Measurements from ENCODE around the gene AKAP13. TPM values are rescaled to one million over a fixed set of nuclear protein-coding genes. Genes with fewer than 3 reads are reported as not detected.

AKAP13 gene
- total RNA-seq, 1 donor from 2014 or later = 114 TPM

DNA sequence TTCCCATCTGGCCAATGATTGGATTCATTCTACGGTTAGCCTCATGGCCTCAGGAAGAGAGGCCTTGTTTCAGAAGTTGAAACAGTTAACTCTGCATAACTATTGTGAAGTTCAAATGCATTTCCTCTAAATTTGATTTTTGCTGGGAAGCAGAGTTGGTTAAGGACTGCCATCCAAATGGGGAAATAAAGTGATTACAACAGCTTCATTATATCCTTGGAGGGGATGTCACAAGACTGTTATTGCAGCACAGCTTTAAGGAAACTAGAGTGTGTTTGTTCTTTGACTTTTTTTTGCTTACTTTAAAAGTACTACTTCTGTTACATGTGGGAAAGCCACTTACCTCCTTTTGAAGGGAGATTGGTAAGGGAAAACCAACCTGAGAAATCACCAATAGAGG is 164.8 kb downstream of the AKAP13 start:
- H3K9me3 Mint-ChIP-seq (ENCODE audit: low read depth) = no peaks in the 10 kb centered on the region
- no peak for DNase-seq (ENCODE audit: low spot score, unreplicated experiment)
- no peak for TF ChIP-seq CTCF (IDR thresholded peaks at IDR 0.05; ENCODE audit: unreplicated experiment)
- H3K4me3 Mint-ChIP-seq (ENCODE audit: low read depth) = no peak overlapping the region
- H3K27ac Mint-ChIP-seq = no peak overlapping the region
- H3K36me3 Mint-ChIP-seq (ENCODE audit: insufficient read depth) = peaks cover 10% of the 10 kb centered on the region
- no peaks in the 10 kb centered on the region for H3K27me3 Mint-ChIP-seq
- peaks cover 34% of the 10 kb centered on the region for H3K4me1 Mint-ChIP-seq (ENCODE audit: low read depth)

GRCh38 chr15:85545752-85546151 is 165.3 kb downstream of the AKAP13 start:
- TF ChIP-seq CTCF (IDR thresholded peaks at IDR 0.05; ENCODE audit: unreplicated experiment) = no peak
- Mint-ChIP-seq H3K27me3 (no peaks in the 10 kb centered on the region), H3K4me1 (ENCODE audit: low read depth) (peaks cover 30% of the 10 kb centered on the region), H3K27ac (no peak overlapping the region), H3K36me3 (ENCODE audit: insufficient read depth) (peaks cover 11% of the 10 kb centered on the region), H3K4me3 (ENCODE audit: low read depth) (no peak overlapping the region), H3K9me3 (ENCODE audit: low read depth) (no peaks in the 10 kb centered on the region)
- no peak for DNase-seq (ENCODE audit: low spot score, unreplicated experiment)

DNA sequence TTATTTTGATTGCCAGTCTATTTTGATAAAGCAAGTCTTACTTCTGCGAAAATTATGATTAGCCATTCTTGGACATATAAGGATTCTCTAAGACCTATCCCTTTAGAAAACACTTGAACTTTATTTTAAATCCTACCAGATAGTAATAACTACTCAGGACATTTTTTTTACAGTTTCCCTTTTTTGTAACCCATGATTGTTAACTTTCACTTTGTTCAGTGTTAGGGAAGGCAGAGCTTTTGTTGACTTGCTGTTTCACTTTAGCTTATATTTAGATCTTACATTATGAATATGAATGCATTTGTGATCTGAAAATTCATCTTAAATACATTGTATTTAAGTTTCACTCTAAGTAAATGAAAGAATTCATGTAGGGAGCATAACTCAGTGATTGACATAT is 167.0 kb downstream of the AKAP13 start:
- Mint-ChIP-seq H3K27ac (peak overlapping the region; percentile 77), H3K4me3 (ENCODE audit: low read depth) (no peak overlapping the region), H3K9me3 (ENCODE audit: low read depth) (no peaks in the 10 kb centered on the region), H3K4me1 (ENCODE audit: low read depth) (peaks cover 19% of the 10 kb centered on the region), H3K36me3 (ENCODE audit: insufficient read depth) (peaks cover 18% of the 10 kb centered on the region), H3K27me3 (no peaks in the 10 kb centered on the region)
- no peak for DNase-seq (ENCODE audit: low spot score, unreplicated experiment)
- TF ChIP-seq CTCF (IDR thresholded peaks at IDR 0.05; ENCODE audit: unreplicated experiment) = no peak

- no peak for TF ChIP-seq CTCF (IDR thresholded peaks at IDR 0.05; ENCODE audit: unreplicated experiment)
- H3K27me3 Mint-ChIP-seq = no peaks in the 10 kb centered on the region
- H3K36me3 Mint-ChIP-seq (ENCODE audit: insufficient read depth) = peaks cover 23% of the 10 kb centered on the region
- no peak for DNase-seq (ENCODE audit: low spot score, unreplicated experiment)
- H3K4me1 Mint-ChIP-seq (ENCODE audit: low read depth) = peaks cover 2% of the 10 kb centered on the region
- no peaks in the 10 kb centered on the region for H3K9me3 Mint-ChIP-seq (ENCODE audit: low read depth)
- H3K27ac Mint-ChIP-seq = no peak overlapping the region
- H3K4me3 Mint-ChIP-seq (ENCODE audit: low read depth) = no peak overlapping the region
Measured at GRCh38 chr15:85550283-85550682, 169.9 kb downstream of the AKAP13 start.

GRCh38 chr15:85551221-85551832 is 170.9 kb downstream of the AKAP13 start:
- H3K9me3 Mint-ChIP-seq (ENCODE audit: low read depth) = no peaks in the 10 kb centered on the region

More at GRCh38 chr15:85551221-85551832, 170.9 kb downstream of the AKAP13 start:
- H3K27ac Mint-ChIP-seq = no peak overlapping the region
- no peaks in the 10 kb centered on the region for H3K27me3 Mint-ChIP-seq
- DNase-seq (ENCODE audit: low spot score, unreplicated experiment) = no peak
- H3K4me1 Mint-ChIP-seq (ENCODE audit: low read depth) = peaks cover 2% of the 10 kb centered on the region
- H3K4me3 Mint-ChIP-seq (ENCODE audit: low read depth) = no peak overlapping the region
- TF ChIP-seq CTCF (IDR thresholded peaks at IDR 0.05; ENCODE audit: unreplicated experiment) = no peak
- peaks cover 19% of the 10 kb centered on the region for H3K36me3 Mint-ChIP-seq (ENCODE audit: insufficient read depth)

Data from progenitor cell of endocrine pancreas (in vitro differentiated cells).